Right lobe of liver (tissue), 6 donors: Measurements from ENCODE around the gene SERPIND1. TPM values are rescaled to one million over a fixed set of nuclear protein-coding genes. Genes with fewer than 3 reads are reported as not detected.

Experiments
- ATAC-seq, 4 donors: fragments of 200-7000 bp; cut with Tn5 transposase; one replicate each; pipeline ENCODE4 v1.9.1; 2020; ENCODE audit warnings: mild to moderate bottlenecking in 4 of 4, moderate library complexity in 4 of 4
- DNase-seq, 3 donors: peaks; one replicate each; pipeline ENCODE4 v3.0.0-alpha.2; 2020
- H3K27ac ChIP-seq, 3 donors: fragments of 200-600 bp; one replicate each; pipeline ENCODE4 v1.8.0; 2022
- H3K27me3 ChIP-seq, 2 donors: fragments of 200-600 bp; one replicate each; pipeline ENCODE4 v1.8.0; 2022
- H3K36me3 ChIP-seq, 4 donors: fragments of 200-600 bp; sonication (generic) in 1 of 4; one replicate each; pipeline versions ENCODE4 v1.5.1 to v1.8.0; 2017 to 2022; ENCODE audit warnings: control low read depth in 1 of 4
- H3K4me1 ChIP-seq, 4 donors: fragments of 200-600 bp; sonication (generic) in 1 of 4; one replicate each; pipeline versions ENCODE4 v1.5.1 to v1.8.0; 2017 to 2022; ENCODE audit warnings: control low read depth in 1 of 4
- H3K4me3 ChIP-seq, 3 donors: fragments of 200-600 bp; one replicate each; pipeline ENCODE4 v1.8.0; 2022
- H3K9me3 ChIP-seq, 4 donors: fragments of 200-600 bp; sonication (generic) in 1 of 4; one replicate each; pipeline versions ENCODE4 v1.5.1 to v1.8.0; 2017 to 2022; ENCODE audit warnings: control low read depth in 1 of 4
- POLR2A ChIP-seq: fragments of 450-650 bp; IDR thresholded peaks from one replicate; pipeline ENCODE4 v1.6.1; 2017; ENCODE audit warnings: antibody characterized with exemption, mild to moderate bottlenecking
- WGBS: methylation state at CpG from one replicate; pipeline ENCODE4 v1.1.6; 2018; ENCODE audit warnings: low coverage, low lambda C conversion rate; ENCODE audit not compliant: insufficient coverage; ENCODE audit errors: missing lambda C conversion rate; 5-methylcytosine and 5-hydroxymethylcytosine counted together
- intact Hi-C, 2 donors: fragments of 100-400 bp; cut with DNase I; formaldehyde crosslinking; loops; one replicate each; pipeline versions ENCODE4 v1.11.2 to v1.14.1; 2022
- total RNA-seq, 6 experiments: library from RNA; depleted of rRNA in 2 of 6; stranded (reverse); fragments of >200 nt in 2 of 6; fragmentation: NEBNext Ultra II Directional in 3 of 6; extraction: Animal tissue kit (Norgen Biotek cat#: 25700) in 3 of 6; gene quantifications; one replicate each; pipeline versions ENCODE4 v1.1.0 to v1.2.4, GENCODE V29; 2016 to 2023
- TF ChIP-seq, protein P1 (sequence below), 4 donors: fragments of 200-600 bp in 3 of 4; fragments of 450-650 bp in 1 of 4; IDR thresholded peaks; one replicate each; pipeline versions ENCODE4 v1.5.1 to v1.8.0; 2016 to 2022; ENCODE audit warnings: antibody characterized with exemption in 4 of 4, mild to moderate bottlenecking in 2 of 4
- donor health status: DM: no; HTN: yes; CAD: no.
- donor health status: DM: no; HTN: no; CAD: no.
- donor health status: DM: no; HTN: no; CAD: no.
- donor health status: DM: no; HTN: yes; CAD: no.
- donor health status: DM: no; HTN: yes; CAD: no.

SERPIND1 gene
- total RNA-seq, 6 experiments from 2014 or later: 49.7 to 615 (median 331) TPM

DNA sequence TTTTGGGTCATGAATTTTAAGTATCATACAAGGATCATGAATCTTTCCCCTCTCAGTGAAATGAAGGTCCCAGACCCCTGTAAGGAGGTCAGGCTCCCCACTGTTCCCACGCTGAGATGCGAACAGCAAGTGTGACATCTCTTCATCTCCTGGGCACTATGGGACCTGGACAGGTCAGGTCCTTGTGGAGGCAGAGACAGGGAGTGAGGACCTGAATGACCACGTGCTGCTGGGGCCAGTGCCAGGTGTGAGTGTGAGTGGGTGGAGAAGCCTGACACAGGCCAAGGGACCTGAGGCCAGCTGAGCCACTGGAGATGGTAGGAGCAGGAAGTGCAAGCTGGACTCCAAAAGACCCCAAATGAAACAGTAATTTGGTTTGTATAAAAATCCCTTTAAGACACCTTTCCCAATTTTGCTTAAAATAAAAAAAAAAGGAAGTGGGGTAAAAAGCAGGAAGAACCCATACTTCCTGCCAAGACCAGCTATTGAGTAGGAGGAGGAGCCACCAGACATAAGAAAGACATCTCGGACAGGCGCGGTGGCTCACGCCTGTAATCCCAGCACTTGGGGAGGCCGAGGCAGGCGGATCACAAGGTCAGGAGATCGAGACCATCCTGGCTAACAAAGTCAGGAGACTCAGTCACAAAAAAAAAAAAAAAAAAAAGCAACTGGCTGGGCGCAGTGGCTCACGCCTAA lies 35.4 kb upstream of the SERPIND1 start:
- DNase-seq: peak in 1 of 3 donors; percentile 56
- Histone ChIP-seq H3K4me3 (no peak overlapping the region), H3K4me1 (peaks cover 0 to 6% (median 2%) of the 10 kb centered on the region in 4 donors), H3K27me3 (no peaks in the 10 kb centered on the region), H3K36me3 (peaks cover 0 to 5% (median 0%) of the 10 kb centered on the region in 4 donors), H3K27ac (no peak overlapping the region), H3K9me3 (no peaks in the 10 kb centered on the region)
- intact Hi-C loops: no loop called here
- no peak for TF ChIP-seq POLR2A
- TF ChIP-seq, protein P1, sequence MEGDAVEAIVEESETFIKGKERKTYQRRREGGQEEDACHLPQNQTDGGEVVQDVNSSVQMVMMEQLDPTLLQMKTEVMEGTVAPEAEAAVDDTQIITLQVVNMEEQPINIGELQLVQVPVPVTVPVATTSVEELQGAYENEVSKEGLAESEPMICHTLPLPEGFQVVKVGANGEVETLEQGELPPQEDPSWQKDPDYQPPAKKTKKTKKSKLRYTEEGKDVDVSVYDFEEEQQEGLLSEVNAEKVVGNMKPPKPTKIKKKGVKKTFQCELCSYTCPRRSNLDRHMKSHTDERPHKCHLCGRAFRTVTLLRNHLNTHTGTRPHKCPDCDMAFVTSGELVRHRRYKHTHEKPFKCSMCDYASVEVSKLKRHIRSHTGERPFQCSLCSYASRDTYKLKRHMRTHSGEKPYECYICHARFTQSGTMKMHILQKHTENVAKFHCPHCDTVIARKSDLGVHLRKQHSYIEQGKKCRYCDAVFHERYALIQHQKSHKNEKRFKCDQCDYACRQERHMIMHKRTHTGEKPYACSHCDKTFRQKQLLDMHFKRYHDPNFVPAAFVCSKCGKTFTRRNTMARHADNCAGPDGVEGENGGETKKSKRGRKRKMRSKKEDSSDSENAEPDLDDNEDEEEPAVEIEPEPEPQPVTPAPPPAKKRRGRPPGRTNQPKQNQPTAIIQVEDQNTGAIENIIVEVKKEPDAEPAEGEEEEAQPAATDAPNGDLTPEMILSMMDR (IDR thresholded peaks at IDR 0.05): no peak
- WGBS: 66% methylated on average over 9 of the region's 12 CpGs
- ATAC-seq: peak in 1 of 4 donors; percentile 33

- Histone ChIP-seq H3K27ac (no peak overlapping the region), H3K4me1 (peaks cover 0 to 6% (median 2%) of the 10 kb centered on the region in 4 donors), H3K36me3 (peaks cover 0 to 13% (median 6%) of the 10 kb centered on the region in 4 donors), H3K9me3 (no peaks in the 10 kb centered on the region), H3K27me3 (no peaks in the 10 kb centered on the region), H3K4me3 (no peak overlapping the region)
- TF ChIP-seq, protein P1 (IDR thresholded peaks at IDR 0.05): no peak
- TF ChIP-seq POLR2A: no peak
- no peak for ATAC-seq
- intact Hi-C loops: loop anchor here in 1 of 2 donors (10.0 kb wide), 1 partner anchor 126 kb away; no protein-coding TSS in a partner anchor
- no peak for DNase-seq
- WGBS: 100% methylated on average over 2 of the region's 2 CpGs
Observed at GRCh38 chr22:20740222-20740951, 33.5 kb upstream of the SERPIND1 start.

GRCh38 chr22:20741008-20741633 lies 32.8 kb upstream of the SERPIND1 start:
- Histone ChIP-seq H3K4me1 (no peaks in the 10 kb centered on the region), H3K9me3 (no peaks in the 10 kb centered on the region), H3K27ac (no peak overlapping the region), H3K36me3 (peaks cover 0 to 17% (median 7%) of the 10 kb centered on the region in 4 donors), H3K4me3 (no peak overlapping the region), H3K27me3 (no peaks in the 10 kb centered on the region)
- DNase-seq: no peak
- WGBS: 72% methylated on average over 4 of the region's 6 CpGs
- no peak for TF ChIP-seq POLR2A
- TF ChIP-seq, protein P1 (IDR thresholded peaks at IDR 0.05): no peak
- no peak for ATAC-seq
- intact Hi-C loops: loop anchor here in 1 of 2 donors (10.0 kb wide), 1 partner anchor 126 kb away; no protein-coding TSS in a partner anchor

DNA sequence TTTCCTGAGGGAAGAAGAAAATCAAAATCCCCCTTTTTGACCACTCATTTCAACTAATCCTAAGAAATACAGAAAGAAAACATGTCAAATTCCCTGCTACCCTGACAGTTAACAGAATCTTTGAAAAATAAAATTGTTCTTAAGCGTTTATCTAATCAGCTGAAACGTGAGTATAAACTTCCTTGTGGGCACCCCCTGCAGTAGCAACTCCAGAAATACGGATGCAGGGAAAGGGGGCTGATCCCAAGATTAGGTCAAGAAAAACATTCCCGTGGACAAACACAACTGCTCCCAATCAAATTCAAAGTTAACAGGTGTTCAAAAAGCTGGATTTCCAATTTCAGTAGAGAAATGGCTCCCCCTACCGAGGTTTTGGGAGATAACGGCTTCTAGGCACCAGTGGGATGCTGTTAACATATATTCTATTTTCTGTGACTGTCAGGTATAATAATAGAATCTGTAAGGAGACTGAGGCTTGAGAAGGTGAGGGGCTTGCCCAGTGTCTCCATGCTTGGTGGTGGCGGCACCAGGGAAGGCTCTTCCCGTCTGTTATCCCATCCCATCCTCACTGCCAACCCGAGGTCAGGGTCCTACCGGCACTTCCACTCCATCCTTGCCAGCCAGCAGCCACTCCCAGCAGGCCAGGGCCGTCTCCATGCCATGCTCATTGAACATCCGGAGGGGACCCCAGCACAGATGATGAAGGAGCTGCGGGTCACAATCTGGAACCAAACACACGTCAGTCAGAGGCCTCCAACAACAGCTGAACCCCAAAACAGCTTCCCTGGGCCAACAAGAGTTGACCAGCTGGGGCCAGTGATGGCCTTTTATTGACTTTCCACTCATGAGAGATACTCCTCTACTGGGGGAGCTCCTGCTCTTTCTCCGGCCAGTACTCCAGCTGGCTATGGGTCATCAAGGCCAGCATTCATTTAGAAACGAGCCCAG lies 32.0 kb upstream of the SERPIND1 start:
- DNase-seq: no peak
- ATAC-seq: peak; percentile 52 to 76 (median 64)

More for the DNA sequence above, 32.0 kb upstream of the SERPIND1 start:
- H3K27me3 ChIP-seq: no peaks in the 10 kb centered on the region
- H3K36me3 ChIP-seq: peaks cover 0 to 23% (median 9%) of the 10 kb centered on the region in 4 donors
- H3K4me1 ChIP-seq: no peaks in the 10 kb centered on the region
- H3K27ac ChIP-seq: no peak overlapping the region
- intact Hi-C loops: loop anchor here in 1 of 2 donors (10.0 kb wide), 1 partner anchor 127 kb away; no protein-coding TSS in a partner anchor
- no peaks in the 10 kb centered on the region for H3K9me3 ChIP-seq
- WGBS: 35% methylated on average over 6 of the region's 16 CpGs
- TF ChIP-seq, protein P1 (IDR thresholded peaks at IDR 0.05): peak; percentile 54 to 74 (median 66)
- no peak for TF ChIP-seq POLR2A
- no peak overlapping the region for H3K4me3 ChIP-seq
